22Rv1 (cell line): ENCODE results near the gene ZNF492.

Source experiments
- ZFX ChIP-seq: fragments of 450-650 bp; IDR thresholded peaks from 2 replicates; pipeline ENCODE4 v1.6.1; 2017; ENCODE audit warnings: antibody characterized with exemption, borderline replicate concordance
- TF ChIP-seq, protein P1 (sequence below): fragments of 450-650 bp; IDR thresholded peaks from 2 replicates; pipeline ENCODE4 v1.5.1; 2017; ENCODE audit warnings: mild to moderate bottlenecking

DNA sequence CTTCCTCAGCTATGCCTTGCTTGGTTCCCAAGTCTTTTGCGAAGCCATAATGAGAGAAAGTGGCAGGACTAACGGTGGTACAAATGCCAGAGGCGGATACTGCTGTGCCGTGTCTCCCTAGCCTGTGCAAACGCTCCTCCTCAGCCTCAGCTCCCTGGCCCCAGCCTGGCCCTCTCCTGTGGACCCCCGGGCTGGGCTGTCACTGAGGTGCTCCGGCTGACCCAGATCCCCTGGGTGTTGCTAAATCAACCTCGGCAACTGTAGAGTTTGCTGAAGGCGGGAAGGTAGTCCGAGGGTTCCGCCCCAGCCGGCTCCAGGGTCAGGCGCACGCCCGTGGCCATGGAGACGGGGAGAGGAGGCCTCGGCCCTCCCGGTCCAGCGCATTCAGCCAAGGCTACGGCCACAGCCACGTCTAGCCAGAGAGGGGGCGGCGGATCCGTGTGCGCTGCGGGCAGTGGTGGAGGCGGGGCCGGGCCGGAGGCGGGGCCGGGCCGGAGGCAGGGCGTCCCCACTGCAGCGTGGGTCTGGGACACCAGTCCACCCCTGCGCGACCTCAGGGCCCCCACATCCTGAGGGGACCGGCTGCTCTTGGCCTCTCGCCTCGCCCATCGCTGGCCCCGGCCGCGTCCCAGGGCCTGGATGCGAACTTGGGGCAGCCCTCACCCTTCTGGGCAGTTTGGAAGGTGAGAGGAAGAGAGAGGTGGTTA lies 16.4 kb upstream of the ZNF492 start:
- TF ChIP-seq, protein P1, sequence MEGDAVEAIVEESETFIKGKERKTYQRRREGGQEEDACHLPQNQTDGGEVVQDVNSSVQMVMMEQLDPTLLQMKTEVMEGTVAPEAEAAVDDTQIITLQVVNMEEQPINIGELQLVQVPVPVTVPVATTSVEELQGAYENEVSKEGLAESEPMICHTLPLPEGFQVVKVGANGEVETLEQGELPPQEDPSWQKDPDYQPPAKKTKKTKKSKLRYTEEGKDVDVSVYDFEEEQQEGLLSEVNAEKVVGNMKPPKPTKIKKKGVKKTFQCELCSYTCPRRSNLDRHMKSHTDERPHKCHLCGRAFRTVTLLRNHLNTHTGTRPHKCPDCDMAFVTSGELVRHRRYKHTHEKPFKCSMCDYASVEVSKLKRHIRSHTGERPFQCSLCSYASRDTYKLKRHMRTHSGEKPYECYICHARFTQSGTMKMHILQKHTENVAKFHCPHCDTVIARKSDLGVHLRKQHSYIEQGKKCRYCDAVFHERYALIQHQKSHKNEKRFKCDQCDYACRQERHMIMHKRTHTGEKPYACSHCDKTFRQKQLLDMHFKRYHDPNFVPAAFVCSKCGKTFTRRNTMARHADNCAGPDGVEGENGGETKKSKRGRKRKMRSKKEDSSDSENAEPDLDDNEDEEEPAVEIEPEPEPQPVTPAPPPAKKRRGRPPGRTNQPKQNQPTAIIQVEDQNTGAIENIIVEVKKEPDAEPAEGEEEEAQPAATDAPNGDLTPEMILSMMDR = no peak
- no peak for TF ChIP-seq ZFX
